Measurements from ENCODE around the gene HNRNPA0.

The HNRNPA0 gene

GRCh38 chr5:137751869-137752491, 2.2 kb downstream of the HNRNPA0 start:
- peaks cover 5% of the 10 kb centered on the region for H3K79me1 ChIP-seq (replicated peaks; ENCODE audit: low read length, poor library complexity, severe bottlenecking)
- no peak overlapping the region for H4K91ac ChIP-seq (ENCODE audit: low read length)
- WGBS, result 0% methylated on average over 5 of the region's 7 CpGs
- H2AFZ ChIP-seq (ENCODE audit: low read depth, low read length), result no peak overlapping the region
- no peak overlapping the region for H3K18ac ChIP-seq (ENCODE audit: low read depth in 1 of 2, low read length in 2 of 2)
- DNase-seq, result peak; percentile 87
- H3K9me3 ChIP-seq (ENCODE audit: control insufficient read depth, low read length), result no peaks in the 10 kb centered on the region
- H3K4me3 ChIP-seq (ENCODE audit: insufficient read depth in 1 of 2, low read depth in 1 of 2, low read length in 2 of 2), result peak overlapping the region in 1 of 2 experiments; percentile 98
- no peak overlapping the region for H2BK5ac ChIP-seq (ENCODE audit: low read depth, low read length, poor library complexity, severe bottlenecking)
- H3K27me3 ChIP-seq (ENCODE audit: control insufficient read depth in 1 of 2, insufficient read depth in 1 of 2, low read length in 2 of 2), result no peaks in the 10 kb centered on the region
- no peak overlapping the region for H4K8ac ChIP-seq (ENCODE audit: low read length)
- H3K36me3 ChIP-seq (ENCODE audit: control insufficient read depth in 1 of 2, insufficient read depth in 2 of 2, low read depth in 1 of 2, low read length in 2 of 2), result peaks cover 0 to 12% of the 10 kb centered on the region in 2 experiments
- H2BK15ac ChIP-seq (ENCODE audit: low read depth, poor library complexity, severe bottlenecking), result no peak overlapping the region
- H3K4me2 ChIP-seq (ENCODE audit: low read length, poor library complexity, severe bottlenecking), result peak overlapping the region; percentile 80
- H3K14ac ChIP-seq (ENCODE audit: low read length in 2 of 2), result no peak overlapping the region
- H2BK120ac ChIP-seq (ENCODE audit: low read depth, low read length), result no peak overlapping the region
- H2AK5ac ChIP-seq (ENCODE audit: low read length, severe bottlenecking), result no peak overlapping the region
- no peak overlapping the region for H3K4ac ChIP-seq (ENCODE audit: low read depth in 1 of 2, low read length in 2 of 2)
- no peak overlapping the region for H3K27ac ChIP-seq (ENCODE audit: low read length, poor library complexity, severe bottlenecking)
- peaks cover 3% of the 10 kb centered on the region for H3K4me1 ChIP-seq (ENCODE audit: control insufficient read depth, insufficient read depth, low read depth, low read length)
- peak overlapping the region; percentile 100 for H3K9ac ChIP-seq (ENCODE audit: low read length)
- H2BK12ac ChIP-seq (ENCODE audit: low read length in 2 of 2), result no peak overlapping the region
- H3K23ac ChIP-seq (ENCODE audit: low read length in 2 of 2), result no peak overlapping the region

DNA sequence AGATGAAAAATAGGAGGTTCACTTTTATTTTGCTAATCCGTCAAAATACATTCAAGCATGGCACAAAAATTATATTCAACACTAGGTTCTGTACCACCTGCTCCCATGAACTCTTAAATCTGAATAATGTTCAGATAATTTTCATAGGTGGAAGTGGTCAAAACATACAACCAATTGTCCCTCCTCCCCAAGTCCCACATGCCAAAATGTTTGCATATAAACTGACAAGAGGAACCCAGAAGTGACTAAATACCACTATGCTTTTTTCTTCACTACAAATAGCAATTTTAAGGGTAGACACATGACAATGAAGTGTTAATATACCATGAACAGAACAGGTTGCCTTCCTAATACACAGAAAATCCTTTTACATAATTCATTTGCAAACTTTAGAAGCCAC, 3.7 kb downstream of the HNRNPA0 start:
- Histone ChIP-seq H3K9ac (ENCODE audit: low read length) (peak overlapping the region; percentile 100), H3K36me3 (ENCODE audit: control insufficient read depth in 1 of 2, insufficient read depth in 2 of 2, low read depth in 1 of 2, low read length in 2 of 2) (peaks cover 0 to 12% of the 10 kb centered on the region in 2 experiments)

GRCh38 chr5:137747848-137748247, 6.3 kb downstream of the HNRNPA0 start:
- Histone ChIP-seq H3K27me3 (ENCODE audit: control insufficient read depth in 1 of 2, insufficient read depth in 1 of 2, low read length in 2 of 2) (no peaks in the 10 kb centered on the region), H3K4me2 (ENCODE audit: low read length, poor library complexity, severe bottlenecking) (no peak overlapping the region), H3K4me3 (ENCODE audit: insufficient read depth in 1 of 2, low read depth in 1 of 2, low read length in 2 of 2) (no peak overlapping the region), H2AFZ (ENCODE audit: low read depth, low read length) (no peak overlapping the region), H2BK5ac (ENCODE audit: low read depth, low read length, poor library complexity, severe bottlenecking) (no peak overlapping the region), H3K79me1 (replicated peaks; ENCODE audit: low read length, poor library complexity, severe bottlenecking) (peaks cover 5% of the 10 kb centered on the region), H3K4me1 (ENCODE audit: control insufficient read depth, insufficient read depth, low read depth, low read length) (no peaks in the 10 kb centered on the region), H3K9me3 (ENCODE audit: control insufficient read depth, low read length) (no peaks in the 10 kb centered on the region), H3K27ac (ENCODE audit: low read length, poor library complexity, severe bottlenecking) (no peak overlapping the region), H3K23ac (ENCODE audit: low read length in 2 of 2) (no peak overlapping the region), H3K14ac (ENCODE audit: low read length in 2 of 2) (no peak overlapping the region), H4K91ac (ENCODE audit: low read length) (no peak overlapping the region), H4K8ac (ENCODE audit: low read length) (no peak overlapping the region), H2BK15ac (ENCODE audit: low read depth, poor library complexity, severe bottlenecking) (no peak overlapping the region), H2AK5ac (ENCODE audit: low read length, severe bottlenecking) (no peak overlapping the region), H2BK12ac (ENCODE audit: low read length in 2 of 2) (no peak overlapping the region), H3K36me3 (ENCODE audit: control insufficient read depth in 1 of 2, insufficient read depth in 2 of 2, low read depth in 1 of 2, low read length in 2 of 2) (peaks cover 0 to 12% of the 10 kb centered on the region in 2 experiments), H3K18ac (ENCODE audit: low read depth in 1 of 2, low read length in 2 of 2) (no peak overlapping the region), H2BK120ac (ENCODE audit: low read depth, low read length) (no peak overlapping the region), H3K9ac (ENCODE audit: low read length) (no peak overlapping the region), H3K4ac (ENCODE audit: low read depth in 1 of 2, low read length in 2 of 2) (no peak overlapping the region)
- WGBS, result 96% methylated on average over 2 of the region's 2 CpGs
- no peak for DNase-seq

More for the DNA sequence above, 3.7 kb downstream of the HNRNPA0 start:
- no peak overlapping the region for H2AFZ ChIP-seq (ENCODE audit: low read depth, low read length)
- DNase-seq, result no peak
- no peak overlapping the region for H3K14ac ChIP-seq (ENCODE audit: low read length in 2 of 2)
- H3K4ac ChIP-seq (ENCODE audit: low read depth in 1 of 2, low read length in 2 of 2), result no peak overlapping the region
- no peak overlapping the region for H2BK120ac ChIP-seq (ENCODE audit: low read depth, low read length)
- H3K23ac ChIP-seq (ENCODE audit: low read length in 2 of 2), result no peak overlapping the region
- no peak overlapping the region for H3K18ac ChIP-seq (ENCODE audit: low read depth in 1 of 2, low read length in 2 of 2)
- no peak overlapping the region for H3K27ac ChIP-seq (ENCODE audit: low read length, poor library complexity, severe bottlenecking)
- peaks cover 3% of the 10 kb centered on the region for H3K4me1 ChIP-seq (ENCODE audit: control insufficient read depth, insufficient read depth, low read depth, low read length)
- H2BK5ac ChIP-seq (ENCODE audit: low read depth, low read length, poor library complexity, severe bottlenecking), result no peak overlapping the region
- H3K27me3 ChIP-seq (ENCODE audit: control insufficient read depth in 1 of 2, insufficient read depth in 1 of 2, low read length in 2 of 2), result no peaks in the 10 kb centered on the region
- H4K8ac ChIP-seq (ENCODE audit: low read length), result no peak overlapping the region
- H3K79me1 ChIP-seq (replicated peaks; ENCODE audit: low read length, poor library complexity, severe bottlenecking), result peaks cover 5% of the 10 kb centered on the region
- no peak overlapping the region for H3K4me2 ChIP-seq (ENCODE audit: low read length, poor library complexity, severe bottlenecking)
- H3K9me3 ChIP-seq (ENCODE audit: control insufficient read depth, low read length), result no peaks in the 10 kb centered on the region
- no peak overlapping the region for H2AK5ac ChIP-seq (ENCODE audit: low read length, severe bottlenecking)
- no peak overlapping the region for H4K91ac ChIP-seq (ENCODE audit: low read length)
- no peak overlapping the region for H2BK12ac ChIP-seq (ENCODE audit: low read length in 2 of 2)
- H2BK15ac ChIP-seq (ENCODE audit: low read depth, poor library complexity, severe bottlenecking), result no peak overlapping the region
- WGBS, result 100% methylated on average over 1 of the region's 1 CpG
- H3K4me3 ChIP-seq (ENCODE audit: insufficient read depth in 1 of 2, low read depth in 1 of 2, low read length in 2 of 2), result no peak overlapping the region

DNA sequence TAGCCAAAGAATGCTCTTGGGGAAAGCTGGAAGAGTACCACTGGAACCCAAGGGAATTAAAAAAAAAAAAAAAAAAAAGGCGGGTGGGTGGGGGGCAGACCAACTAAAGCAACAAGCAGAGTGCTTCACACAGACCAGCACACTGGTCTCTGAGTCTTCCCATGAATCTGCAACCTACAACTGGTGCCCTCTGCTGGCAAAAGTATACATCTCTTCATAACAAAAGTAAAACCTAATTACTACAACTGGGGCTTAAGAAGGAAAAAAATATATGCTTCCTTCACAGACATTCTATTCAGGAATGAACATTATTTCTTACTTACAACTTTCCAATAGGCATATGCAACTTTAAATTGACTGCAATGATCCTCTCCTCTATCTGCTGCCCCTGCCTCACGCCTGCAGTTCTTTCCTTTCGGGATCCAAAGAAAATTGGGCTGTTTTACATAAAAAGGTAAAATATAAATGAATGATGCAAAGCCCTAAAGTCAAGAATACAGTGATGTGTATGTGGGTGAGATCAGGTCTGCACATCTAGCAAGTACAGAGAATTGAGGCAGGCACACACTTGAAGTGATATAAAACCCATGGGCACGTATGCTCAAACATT, 11.0 kb downstream of the HNRNPA0 start:
- no peaks in the 10 kb centered on the region for H3K4me1 ChIP-seq (ENCODE audit: control insufficient read depth, insufficient read depth, low read depth, low read length)
- no peak overlapping the region for H2BK5ac ChIP-seq (ENCODE audit: low read depth, low read length, poor library complexity, severe bottlenecking)

More for the DNA sequence above, 11.0 kb downstream of the HNRNPA0 start:
- Histone ChIP-seq H3K36me3 (ENCODE audit: control insufficient read depth in 1 of 2, insufficient read depth in 2 of 2, low read depth in 1 of 2, low read length in 2 of 2) (no peaks in the 10 kb centered on the region), H2AK5ac (ENCODE audit: low read length, severe bottlenecking) (no peak overlapping the region), H3K4me2 (ENCODE audit: low read length, poor library complexity, severe bottlenecking) (no peak overlapping the region), H3K14ac (ENCODE audit: low read length in 2 of 2) (no peak overlapping the region), H3K9me3 (ENCODE audit: control insufficient read depth, low read length) (peaks cover 1% of the 10 kb centered on the region), H3K18ac (ENCODE audit: low read depth in 1 of 2, low read length in 2 of 2) (no peak overlapping the region), H3K4ac (ENCODE audit: low read depth in 1 of 2, low read length in 2 of 2) (no peak overlapping the region), H2BK12ac (ENCODE audit: low read length in 2 of 2) (no peak overlapping the region), H3K27ac (ENCODE audit: low read length, poor library complexity, severe bottlenecking) (no peak overlapping the region), H3K79me1 (replicated peaks; ENCODE audit: low read length, poor library complexity, severe bottlenecking) (no peaks in the 10 kb centered on the region), H2BK15ac (ENCODE audit: low read depth, poor library complexity, severe bottlenecking) (no peak overlapping the region), H2BK120ac (ENCODE audit: low read depth, low read length) (no peak overlapping the region), H3K23ac (ENCODE audit: low read length in 2 of 2) (no peak overlapping the region), H3K4me3 (ENCODE audit: insufficient read depth in 1 of 2, low read depth in 1 of 2, low read length in 2 of 2) (no peak overlapping the region), H2AFZ (ENCODE audit: low read depth, low read length) (no peak overlapping the region), H3K9ac (ENCODE audit: low read length) (no peak overlapping the region), H4K8ac (ENCODE audit: low read length) (no peak overlapping the region), H4K91ac (ENCODE audit: low read length) (no peak overlapping the region), H3K27me3 (ENCODE audit: control insufficient read depth in 1 of 2, insufficient read depth in 1 of 2, low read length in 2 of 2) (no peaks in the 10 kb centered on the region)
- DNase-seq, result peak; percentile 72
- 72% methylated on average over 4 of the region's 4 CpGs for WGBS
